Fibroblast of gingiva (primary cell): ENCODE data around the gene FBXL13.
"Not testable (repeated sequence)": the region's sequence is repeated elsewhere in the genome, so short reads cannot be mapped to it uniquely, and the experiment has no call there.

ENCODE experiments used
- DNase-seq: peaks from one replicate; pipeline ENCODE4 v3.0.0-alpha.2; 2011; ENCODE audit warnings: low read depth

The FBXL13 gene

GRCh38 chr7:102983602-102984001, 91.0 kb downstream of the FBXL13 start:
- DNase-seq = no peak

- no peak for DNase-seq
Observed at GRCh38 chr7:102982235-102982634, 92.4 kb downstream of the FBXL13 start.

- DNase-seq = no peak
Observed at GRCh38 chr7:102981451-102981850, 93.1 kb downstream of the FBXL13 start.

- no peak for DNase-seq
Observed at GRCh38 chr7:102979670-102980069, 94.9 kb downstream of the FBXL13 start.

GRCh38 chr7:102978284-102978683, 96.3 kb downstream of the FBXL13 start:
- peak; percentile 71 for DNase-seq

GRCh38 chr7:102977586-102977985, 97.0 kb downstream of the FBXL13 start:
- DNase-seq = not testable (repeated sequence)

DNA sequence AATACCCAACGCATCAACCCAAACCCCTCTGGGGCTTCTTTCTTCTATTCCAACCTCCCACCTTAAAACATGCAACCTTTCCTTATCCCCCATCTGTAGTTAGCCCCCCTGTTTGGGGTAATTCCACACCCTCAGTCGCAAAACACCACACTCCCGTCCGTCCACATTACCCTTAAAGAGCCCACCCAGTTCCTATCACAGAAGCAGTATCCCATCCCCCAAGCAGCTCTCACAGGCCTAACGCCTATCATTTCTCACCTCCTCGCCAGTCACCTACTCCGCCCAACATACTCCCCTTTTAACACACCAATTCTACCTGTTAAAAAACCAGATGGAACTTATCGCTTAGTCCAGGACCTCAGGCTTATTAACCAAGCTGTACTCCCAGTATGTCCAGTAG, 98.1 kb downstream of the FBXL13 start:
- no peak for DNase-seq

DNA sequence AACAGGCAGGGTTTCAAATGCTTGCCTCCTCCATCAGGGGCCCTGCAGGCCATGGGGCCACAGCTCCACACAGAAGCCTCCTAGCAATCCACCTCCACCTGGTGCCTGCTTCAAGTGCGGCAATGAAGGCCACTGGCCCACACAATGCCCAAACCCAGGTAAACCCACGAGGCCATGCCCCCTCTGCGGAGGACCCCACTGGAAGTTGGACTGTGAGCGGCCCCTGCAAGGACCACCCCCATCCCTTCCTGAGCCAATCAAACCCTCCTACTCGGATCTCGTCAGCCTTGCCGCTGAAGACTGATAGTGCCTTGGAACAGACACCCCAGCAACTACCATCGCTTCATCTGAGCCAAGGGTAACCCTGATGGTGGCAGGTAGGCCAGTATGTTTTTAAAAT, 98.7 kb downstream of the FBXL13 start:
- DNase-seq = no peak

GRCh38 chr7:102974366-102975236, 100.0 kb downstream of the FBXL13 start:
- DNase-seq = no peak

DNA sequence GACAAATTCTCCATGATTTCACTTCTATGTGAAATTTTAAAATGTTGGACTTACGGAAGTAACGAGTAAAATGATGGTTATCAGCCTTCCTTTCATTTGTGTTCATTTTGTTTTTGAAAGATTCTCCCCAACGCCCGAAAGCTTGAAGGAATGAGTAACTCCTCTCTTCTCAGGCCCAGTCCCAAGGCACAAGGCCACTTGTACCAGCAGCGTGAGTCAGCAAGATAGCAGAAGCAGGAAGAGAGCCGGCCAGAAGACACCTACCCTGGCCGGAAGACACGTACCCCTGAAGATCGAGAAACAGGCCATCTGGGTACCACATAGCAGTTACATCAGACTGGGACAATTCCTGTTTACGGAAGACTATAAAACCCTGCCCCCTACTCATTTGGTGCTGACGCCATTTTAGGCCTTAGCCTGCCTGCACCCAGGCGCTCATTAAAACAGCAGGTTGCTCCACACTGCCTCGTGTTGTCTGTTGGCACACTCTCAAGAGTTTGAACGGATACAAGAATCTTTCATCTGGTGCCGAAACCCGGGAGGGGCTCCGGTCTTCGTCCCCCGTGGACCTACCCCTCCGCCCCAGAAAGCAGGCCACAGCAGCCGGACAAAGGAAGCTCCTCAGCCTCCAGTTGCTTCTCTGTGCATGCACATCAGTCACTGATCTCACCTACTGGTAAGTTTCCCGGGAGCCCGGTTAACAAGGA, 101.3 kb downstream of the FBXL13 start:
- DNase-seq = no peak

DNA sequence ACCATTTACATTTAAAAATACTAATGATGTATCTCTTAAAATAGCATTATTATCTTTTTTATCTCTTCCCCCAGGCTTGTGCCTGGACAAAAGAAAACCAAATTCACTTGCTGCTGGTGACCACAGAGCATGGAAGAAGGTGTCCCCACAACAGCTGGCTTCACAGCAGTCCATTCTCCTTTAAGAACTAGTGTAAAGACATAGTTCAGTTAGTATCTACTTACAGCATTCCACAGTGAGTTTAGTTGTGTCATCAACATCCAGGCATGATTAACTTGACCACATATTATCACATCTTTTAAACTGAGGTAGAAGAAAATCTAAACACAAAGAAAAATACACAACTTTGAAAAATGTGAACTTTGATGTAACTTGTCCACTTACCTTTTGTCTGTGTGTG, 106.8 kb downstream of the FBXL13 start:
- DNase-seq = peak; percentile 14

DNA sequence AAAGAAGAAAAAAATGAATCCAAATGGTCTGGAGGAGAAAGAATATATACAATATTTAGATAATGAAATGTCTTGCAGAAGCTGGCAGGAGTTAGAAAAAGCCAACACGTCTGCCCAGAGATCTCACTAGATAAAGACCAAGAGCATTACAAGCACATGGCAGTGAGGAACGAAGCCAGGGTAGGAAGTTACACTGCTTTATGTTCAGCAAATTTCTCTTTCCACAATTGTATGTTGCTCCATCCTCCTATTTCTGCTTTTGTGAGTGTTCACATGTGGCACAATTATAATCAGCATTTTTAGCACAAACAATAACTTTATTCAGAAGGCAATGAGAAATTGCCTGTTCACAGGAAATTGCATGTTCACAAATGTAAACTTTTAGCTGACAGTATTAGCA, 108.1 kb downstream of the FBXL13 start:
- DNase-seq = no peak

DNA sequence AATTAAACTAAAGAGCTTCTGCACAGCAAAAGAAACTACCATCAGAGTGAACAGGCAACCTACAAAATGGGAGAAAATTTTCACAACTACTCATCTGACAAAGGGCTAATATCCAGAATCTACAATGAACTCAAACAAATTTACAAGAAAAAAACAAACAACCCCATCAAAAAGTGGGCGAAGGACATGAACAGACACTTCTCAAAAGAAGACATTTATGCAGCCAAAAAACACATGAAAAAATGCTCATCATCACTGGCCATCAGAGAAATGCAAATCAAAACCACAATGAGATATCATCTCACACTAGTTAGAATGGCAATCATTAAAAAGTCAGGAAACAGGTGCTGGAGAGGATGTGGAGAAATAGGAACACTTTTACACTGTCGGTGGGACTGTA, 112.6 kb downstream of the FBXL13 start:
- DNase-seq = not testable (repeated sequence)

DNA sequence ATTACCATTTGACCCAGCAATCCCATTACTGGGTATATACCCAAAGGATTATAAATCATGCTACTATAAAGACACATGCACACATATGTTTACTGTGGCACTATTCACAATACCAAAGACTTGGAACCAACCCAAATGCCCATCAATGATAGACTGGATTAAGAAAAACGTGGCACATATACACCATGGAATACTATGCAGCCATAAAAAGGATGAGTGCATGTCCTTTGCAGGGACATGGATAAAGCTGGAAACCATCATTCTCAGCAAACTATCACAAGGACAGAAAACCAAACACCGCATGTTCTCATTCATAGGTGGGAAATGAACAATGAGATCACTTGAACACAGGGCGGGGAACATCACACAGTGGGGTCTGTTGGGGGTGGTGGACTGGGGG, 116.6 kb downstream of the FBXL13 start:
- DNase-seq = not testable (repeated sequence)

GRCh38 chr7:102954359-102954758, 120.2 kb downstream of the FBXL13 start:
- not testable (repeated sequence) for DNase-seq

DNA sequence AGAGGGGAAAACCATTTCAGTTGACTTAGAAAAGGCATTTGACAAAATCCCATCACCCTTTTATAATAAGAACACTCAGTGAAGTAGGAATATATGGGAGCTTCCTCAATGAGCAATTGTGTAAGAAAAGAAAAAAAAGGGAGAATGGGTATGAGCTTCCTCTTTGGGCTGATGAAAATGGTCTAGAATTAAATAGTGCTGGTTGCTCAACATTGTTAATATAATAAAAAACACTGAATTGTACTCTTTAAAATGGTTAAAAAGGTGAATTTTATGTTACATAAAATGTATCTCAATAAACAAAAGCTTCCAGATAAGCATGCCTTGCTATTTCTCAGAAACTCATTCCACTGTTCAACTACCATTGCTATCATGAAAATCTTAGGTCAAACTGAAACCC, 121.2 kb downstream of the FBXL13 start:
- DNase-seq = no peak

DNA sequence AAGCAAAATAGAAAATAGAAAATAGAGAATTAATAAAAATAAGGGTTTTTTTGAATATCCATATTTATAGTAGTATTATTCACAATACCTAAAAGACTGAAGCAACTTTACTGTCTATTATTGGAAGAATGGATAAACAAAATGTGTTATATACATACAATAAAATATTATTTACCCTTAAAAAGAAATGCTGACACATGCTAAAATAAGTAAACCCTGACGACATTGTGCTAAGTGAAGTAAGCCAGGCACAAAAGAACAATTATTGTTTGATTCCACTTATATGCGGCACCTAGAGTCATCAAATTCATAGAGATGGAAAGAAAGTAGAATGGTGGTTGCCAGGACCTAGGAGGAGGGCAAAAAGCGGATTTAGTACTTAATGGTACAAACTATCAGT, 122.8 kb downstream of the FBXL13 start:
- no peak for DNase-seq

DNA sequence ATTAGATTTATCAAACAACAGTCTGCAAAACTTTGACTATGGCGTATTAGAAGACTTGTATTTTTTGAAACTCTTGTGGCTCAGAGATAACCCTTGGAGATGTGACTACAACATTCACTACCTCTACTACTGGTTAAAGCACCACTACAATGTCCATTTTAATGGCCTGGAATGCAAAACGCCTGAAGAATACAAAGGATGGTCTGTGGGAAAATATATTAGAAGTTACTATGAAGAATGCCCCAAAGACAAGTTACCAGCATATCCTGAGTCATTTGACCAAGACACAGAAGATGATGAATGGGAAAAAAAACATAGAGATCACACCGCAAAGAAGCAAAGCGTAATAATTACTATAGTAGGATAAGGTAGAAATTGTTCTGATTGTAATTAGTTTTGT, 130.4 kb downstream of the FBXL13 start:
- no peak for DNase-seq

GRCh38 chr7:102943423-102944169, 131.0 kb downstream of the FBXL13 start:
- no peak for DNase-seq

DNA sequence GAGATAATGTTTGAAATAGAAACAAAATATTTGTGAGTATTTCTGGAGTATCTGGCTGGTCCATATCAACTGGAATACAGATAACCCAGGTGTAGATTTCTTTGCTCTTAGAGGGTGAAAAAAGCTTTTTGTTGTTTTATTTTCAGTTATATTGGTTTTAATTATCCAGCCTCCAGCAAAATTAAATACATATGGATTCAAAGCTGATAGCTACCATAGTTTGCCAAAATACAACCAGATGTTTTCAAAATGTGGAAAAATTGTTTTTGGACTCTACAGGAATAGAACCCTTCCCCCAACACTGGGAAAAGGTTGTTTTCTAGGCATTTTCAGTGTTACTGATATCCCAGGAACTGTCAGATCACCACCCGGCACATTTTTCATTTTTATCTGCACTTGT, 131.7 kb downstream of the FBXL13 start:
- DNase-seq = no peak

GRCh38 chr7:102942181-102942866, 132.3 kb downstream of the FBXL13 start:
- DNase-seq = no peak

DNA sequence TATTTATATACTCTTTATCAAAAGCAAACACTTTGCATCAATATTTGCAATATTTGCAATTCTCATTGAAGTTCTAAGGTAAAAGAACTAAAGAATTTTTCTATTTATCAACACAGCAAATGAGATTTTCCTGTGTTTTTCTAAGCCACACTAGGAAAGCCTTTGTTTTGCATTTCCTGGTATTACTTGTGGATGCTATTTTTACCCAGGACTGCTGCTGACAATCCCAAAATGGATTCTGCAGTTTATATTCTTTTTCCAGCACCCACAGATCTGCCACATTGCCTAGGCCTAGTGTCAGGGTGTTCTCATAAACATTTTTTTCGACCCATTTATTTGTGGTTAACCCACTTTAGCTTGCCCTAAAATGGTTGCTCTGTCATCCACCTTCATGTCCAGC, 135.9 kb downstream of the FBXL13 start:
- no peak for DNase-seq
